SK-N-SH (cell line): ENCODE results near the gene SCOC. TPM values are rescaled to one million over a fixed set of nuclear protein-coding genes. Genes with fewer than 3 reads are reported as not detected.
"Not testable (repeated sequence)": the region's sequence is repeated elsewhere in the genome, so short reads cannot be mapped to it uniquely, and the experiment has no call there.

Source experiments
- CTCF ChIA-PET: fragments of 300-600, 350-600 bp; formaldehyde crosslinking; extraction: SDS; loops from one replicate; lab custom pipeline; 2021; lab: Yijun Ruan, JAX
- POLR2A ChIA-PET: fragments of 350-600 bp; sonication (Branson Sonifier 250); formaldehyde crosslinking; extraction: SDS; loops from one replicate; lab custom pipeline; 2020; ENCODE audit warnings: antibody characterized with exemption, inconsistent platforms; lab: Yijun Ruan, JAX
- DNase-seq: peaks from one replicate; pipeline ENCODE4 v3.0.0; 2012
- H2AFZ ChIP-seq: fragments of 200-600 bp; sonication (generic); 2 replicates; pipeline ENCODE4 v1.8.1; 2016; ENCODE audit warnings: antibody characterized with exemption, mild to moderate bottlenecking, low read depth
- H3F3A ChIP-seq: fragments of 200-600 bp; sonication (generic); replicated peaks from 2 replicates; pipeline ENCODE3; 2016; ENCODE audit warnings: antibody characterized with exemption, mild to moderate bottlenecking; ENCODE audit not compliant: insufficient read depth
- H3K27ac ChIP-seq, 2 experiments: fragments of 200-500 bp in 1 of 2; fragments of 200-600 bp in 1 of 2; sonication (Bioruptor generic) in 1 of 2; sonication (generic), shearing (Covaris generic) in 1 of 2; 2 replicates each; pipeline versions ENCODE4 v1.5.1 to v1.6.1; 2014 to 2016; ENCODE audit warnings: low read depth in 2 of 2, inconsistent platforms in 1 of 2, low read length in 1 of 2, mild to moderate bottlenecking in 1 of 2, mixed read lengths in 1 of 2
- H3K27me3 ChIP-seq: fragments of 200-600 bp; sonication (generic), shearing (Covaris generic); 2 replicates; pipeline ENCODE4 v1.6.1; 2016; ENCODE audit warnings: mixed run types; ENCODE audit not compliant: insufficient read depth
- H3K36me3 ChIP-seq, 2 experiments: fragments of 200-500 bp in 1 of 2; fragments of 200-600 bp in 1 of 2; sonication (Bioruptor generic) in 1 of 2; sonication (generic) in 1 of 2; replicated peaks in 1 of 2; 2 replicates each; pipeline versions ENCODE3 to v1.5.1; 2014 to 2016; ENCODE audit warnings: low read length in 1 of 2, mild to moderate bottlenecking in 1 of 2; ENCODE audit not compliant: insufficient read depth in 2 of 2, control insufficient read depth in 1 of 2
- H3K4me1 ChIP-seq, 2 experiments: fragments of 200-500 bp in 1 of 2; fragments of 200-600 bp in 1 of 2; sonication (Bioruptor generic) in 1 of 2; sonication (generic), shearing (Covaris generic) in 1 of 2; 2 replicates each; pipeline versions ENCODE4 v1.5.1 to v1.6.1; 2014 to 2016; ENCODE audit warnings: low read depth in 1 of 2, low read length in 1 of 2, mixed run types in 1 of 2; ENCODE audit not compliant: insufficient read depth in 2 of 2, control insufficient read depth in 1 of 2
- H3K4me2 ChIP-seq: fragments of 200-600 bp; sonication (generic), shearing (Covaris generic); 2 replicates; pipeline ENCODE4 v1.6.1; 2017; ENCODE audit warnings: mixed run types
- H3K4me3 ChIP-seq, 2 experiments: fragments of 200-500 bp in 1 of 2; fragments of 200-600 bp in 1 of 2; sonication (Bioruptor generic) in 1 of 2; sonication (generic), shearing (Covaris generic) in 1 of 2; 2 replicates each; pipeline versions ENCODE4 v1.5.1 to v1.8.1; 2014 to 2016; ENCODE audit warnings: low read depth in 2 of 2, inconsistent platforms in 1 of 2, low read length in 1 of 2, mild to moderate bottlenecking in 1 of 2, mixed read lengths in 1 of 2, moderate library complexity in 1 of 2
- H3K79me2 ChIP-seq: fragments of 200-600 bp; sonication (generic); 2 replicates; pipeline ENCODE4 v1.8.1; 2017; ENCODE audit warnings: mild to moderate bottlenecking; ENCODE audit not compliant: insufficient read depth
- H3K9ac ChIP-seq: fragments of 200-600 bp; sonication (generic); 2 replicates; pipeline ENCODE4 v1.6.1; 2017; ENCODE audit warnings: mixed run types
- H3K9me2 ChIP-seq: fragments of 200-600 bp; sonication (generic); 2 replicates; pipeline ENCODE4 v1.6.1; 2017; ENCODE audit warnings: mixed run types
- H3K9me3 ChIP-seq: fragments of 200-600 bp; sonication (generic); 2 replicates; pipeline ENCODE4 v1.6.1; 2017; ENCODE audit warnings: mixed run types, mild to moderate bottlenecking, moderate library complexity
- H4K20me1 ChIP-seq: fragments of 200-600 bp; sonication (generic); 2 replicates; pipeline ENCODE4 v1.6.1; 2017; ENCODE audit warnings: mild to moderate bottlenecking, mixed run types; ENCODE audit not compliant: insufficient read depth
- GATA2 ChIP-seq: sonication (generic); formaldehyde crosslinking; IDR thresholded peaks from 2 replicates; pipeline ENCODE4 v1.5.0; 2020; ENCODE audit warnings: mild to moderate bottlenecking, missing genetic modification reagents
- MXI1 ChIP-seq: IDR thresholded peaks from 2 replicates; pipeline ENCODE4 v1.6.1; 2012; ENCODE audit warnings: mild to moderate bottlenecking, low read depth, low read length, improper control_type of control experiment
- NRF1 ChIP-seq: IDR thresholded peaks from 2 replicates; pipeline ENCODE4 v1.6.1; 2012; ENCODE audit warnings: low read depth, mild to moderate bottlenecking, low read length
- RXRA ChIP-seq: IDR thresholded peaks from 2 replicates; pipeline ENCODE4 v1.4.0; 2012; ENCODE audit warnings: low read depth, mild to moderate bottlenecking, borderline replicate concordance
- SIN3A ChIP-seq: IDR thresholded peaks from 2 replicates; pipeline ENCODE4 v1.6.1; 2012; ENCODE audit warnings: low read depth, mild to moderate bottlenecking, low read length, moderate library complexity, borderline replicate concordance
- TCF12 ChIP-seq: IDR thresholded peaks from 2 replicates; pipeline ENCODE4 v1.4.0; 2012
- YY1 ChIP-seq: IDR thresholded peaks from 2 replicates; pipeline ENCODE4 v1.4.0; 2012; ENCODE audit warnings: low read depth, mild to moderate bottlenecking
- WGBS: methylation state at CpG from one replicate; pipeline ENCODE4 v1.1.6; 2017; ENCODE audit warnings: low lambda C conversion rate; 5-methylcytosine and 5-hydroxymethylcytosine counted together
- polyA plus RNA-seq, 3 experiments: library from polyadenylated mRNA; depleted of rRNA; stranded (reverse); fragments of >200 nt; gene quantifications; 2 replicates each; pipeline ENCODE4 v1.2.3, GENCODE V29; 2012
- TF ChIP-seq, protein P1 (sequence below): IDR thresholded peaks from 2 replicates; pipeline ENCODE4 v1.4.0; 2012; ENCODE audit warnings: low read depth, borderline replicate concordance
- TF ChIP-seq, protein P2 (sequence below): IDR thresholded peaks from 2 replicates; pipeline ENCODE4 v1.6.1; 2012; ENCODE audit warnings: mild to moderate bottlenecking, low read depth, low read length, moderate library complexity
- TF ChIP-seq, protein P3 (sequence below): IDR thresholded peaks from 2 replicates; pipeline ENCODE4 v1.4.0; 2012; ENCODE audit warnings: low read depth

SCOC gene
- polyA plus RNA-seq, 1 of the 3 experiments (the other 2 are of a cell fraction): 16.0 TPM

- POLR2A ChIA-PET: no interaction called here
- H3K27ac ChIP-seq: no peak overlapping the region
- no peak overlapping the region for H3K9ac ChIP-seq
- no peak overlapping the region for H2AFZ ChIP-seq
- CTCF ChIA-PET: interaction anchor here (1.5 kb wide), 1 partner anchor 23 kb away, joined by 4 read pairs; no protein-coding TSS in a partner anchor
- no peak for TF ChIP-seq TCF12
- no peak for TF ChIP-seq YY1
- TF ChIP-seq SIN3A: no peak
- TF ChIP-seq, protein P1, sequence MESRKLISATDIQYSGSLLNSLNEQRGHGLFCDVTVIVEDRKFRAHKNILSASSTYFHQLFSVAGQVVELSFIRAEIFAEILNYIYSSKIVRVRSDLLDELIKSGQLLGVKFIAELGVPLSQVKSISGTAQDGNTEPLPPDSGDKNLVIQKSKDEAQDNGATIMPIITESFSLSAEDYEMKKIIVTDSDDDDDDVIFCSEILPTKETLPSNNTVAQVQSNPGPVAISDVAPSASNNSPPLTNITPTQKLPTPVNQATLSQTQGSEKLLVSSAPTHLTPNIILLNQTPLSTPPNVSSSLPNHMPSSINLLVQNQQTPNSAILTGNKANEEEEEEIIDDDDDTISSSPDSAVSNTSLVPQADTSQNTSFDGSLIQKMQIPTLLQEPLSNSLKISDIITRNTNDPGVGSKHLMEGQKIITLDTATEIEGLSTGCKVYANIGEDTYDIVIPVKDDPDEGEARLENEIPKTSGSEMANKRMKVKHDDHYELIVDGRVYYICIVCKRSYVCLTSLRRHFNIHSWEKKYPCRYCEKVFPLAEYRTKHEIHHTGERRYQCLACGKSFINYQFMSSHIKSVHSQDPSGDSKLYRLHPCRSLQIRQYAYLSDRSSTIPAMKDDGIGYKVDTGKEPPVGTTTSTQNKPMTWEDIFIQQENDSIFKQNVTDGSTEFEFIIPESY: no peak
- TF ChIP-seq RXRA: no peak
- TF ChIP-seq, protein P2, sequence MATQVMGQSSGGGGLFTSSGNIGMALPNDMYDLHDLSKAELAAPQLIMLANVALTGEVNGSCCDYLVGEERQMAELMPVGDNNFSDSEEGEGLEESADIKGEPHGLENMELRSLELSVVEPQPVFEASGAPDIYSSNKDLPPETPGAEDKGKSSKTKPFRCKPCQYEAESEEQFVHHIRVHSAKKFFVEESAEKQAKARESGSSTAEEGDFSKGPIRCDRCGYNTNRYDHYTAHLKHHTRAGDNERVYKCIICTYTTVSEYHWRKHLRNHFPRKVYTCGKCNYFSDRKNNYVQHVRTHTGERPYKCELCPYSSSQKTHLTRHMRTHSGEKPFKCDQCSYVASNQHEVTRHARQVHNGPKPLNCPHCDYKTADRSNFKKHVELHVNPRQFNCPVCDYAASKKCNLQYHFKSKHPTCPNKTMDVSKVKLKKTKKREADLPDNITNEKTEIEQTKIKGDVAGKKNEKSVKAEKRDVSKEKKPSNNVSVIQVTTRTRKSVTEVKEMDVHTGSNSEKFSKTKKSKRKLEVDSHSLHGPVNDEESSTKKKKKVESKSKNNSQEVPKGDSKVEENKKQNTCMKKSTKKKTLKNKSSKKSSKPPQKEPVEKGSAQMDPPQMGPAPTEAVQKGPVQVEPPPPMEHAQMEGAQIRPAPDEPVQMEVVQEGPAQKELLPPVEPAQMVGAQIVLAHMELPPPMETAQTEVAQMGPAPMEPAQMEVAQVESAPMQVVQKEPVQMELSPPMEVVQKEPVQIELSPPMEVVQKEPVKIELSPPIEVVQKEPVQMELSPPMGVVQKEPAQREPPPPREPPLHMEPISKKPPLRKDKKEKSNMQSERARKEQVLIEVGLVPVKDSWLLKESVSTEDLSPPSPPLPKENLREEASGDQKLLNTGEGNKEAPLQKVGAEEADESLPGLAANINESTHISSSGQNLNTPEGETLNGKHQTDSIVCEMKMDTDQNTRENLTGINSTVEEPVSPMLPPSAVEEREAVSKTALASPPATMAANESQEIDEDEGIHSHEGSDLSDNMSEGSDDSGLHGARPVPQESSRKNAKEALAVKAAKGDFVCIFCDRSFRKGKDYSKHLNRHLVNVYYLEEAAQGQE: no peak
- TF ChIP-seq NRF1: no peak
- no peaks in the 10 kb centered on the region for H3K9me2 ChIP-seq
- DNase-seq: no peak
- H3K4me2 ChIP-seq: no peak overlapping the region
- no peaks in the 10 kb centered on the region; a peak in 1 of 4 replicates for H3K4me1 ChIP-seq
- H3K36me3 ChIP-seq: no peaks in the 10 kb centered on the region
- no peak overlapping the region for H3K4me3 ChIP-seq
- no peaks in the 10 kb centered on the region for H3F3A ChIP-seq
- H4K20me1 ChIP-seq: no peaks in the 10 kb centered on the region
- no peaks in the 10 kb centered on the region for H3K27me3 ChIP-seq
- H3K9me3 ChIP-seq: no peaks in the 10 kb centered on the region
- no peaks in the 10 kb centered on the region for H3K79me2 ChIP-seq
Measured at GRCh38 chr4:140406292-140406691, 32.8 kb downstream of the SCOC start.

GRCh38 chr4:140408974-140409373 lies 35.5 kb downstream of the SCOC start:
- H2AFZ ChIP-seq: no peak overlapping the region
- CTCF ChIA-PET: interaction anchor here (1.0 kb wide), 1 partner anchor 36 kb away, joined by 5 read pairs; the partner anchor contains the start of gene SCOC
- H4K20me1 ChIP-seq: no peaks in the 10 kb centered on the region
- no peaks in the 10 kb centered on the region; a peak in 1 of 4 replicates for H3K4me1 ChIP-seq
- TF ChIP-seq MXI1 (0 out of 2 replicates have a peak, but pooled peaks have one; percentile 22), GATA2 (CRISPR knock-in tag) (peak; percentile 47; the same call in 1 of the 2 replicates), SIN3A (no peak)
- TF ChIP-seq, protein P3, sequence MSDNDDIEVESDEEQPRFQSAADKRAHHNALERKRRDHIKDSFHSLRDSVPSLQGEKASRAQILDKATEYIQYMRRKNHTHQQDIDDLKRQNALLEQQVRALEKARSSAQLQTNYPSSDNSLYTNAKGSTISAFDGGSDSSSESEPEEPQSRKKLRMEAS: no peak
- TF ChIP-seq, all 33 proteins: peak for 2
- POLR2A ChIA-PET: no interaction called here
- H3K27me3 ChIP-seq: no peaks in the 10 kb centered on the region
- no peak overlapping the region for H3K27ac ChIP-seq
- no peaks in the 10 kb centered on the region for H3K36me3 ChIP-seq
- no peaks in the 10 kb centered on the region for H3F3A ChIP-seq
- no peaks in the 10 kb centered on the region for H3K9me3 ChIP-seq
- H3K9ac ChIP-seq: no peak overlapping the region
- H3K79me2 ChIP-seq: no peaks in the 10 kb centered on the region
- H3K4me3 ChIP-seq: no peak overlapping the region
- H3K4me2 ChIP-seq: no peak overlapping the region
- WGBS: 90% methylated on average over 1 of the region's 1 CpG
- no peaks in the 10 kb centered on the region for H3K9me2 ChIP-seq
- peak; percentile 18 for DNase-seq

DNA sequence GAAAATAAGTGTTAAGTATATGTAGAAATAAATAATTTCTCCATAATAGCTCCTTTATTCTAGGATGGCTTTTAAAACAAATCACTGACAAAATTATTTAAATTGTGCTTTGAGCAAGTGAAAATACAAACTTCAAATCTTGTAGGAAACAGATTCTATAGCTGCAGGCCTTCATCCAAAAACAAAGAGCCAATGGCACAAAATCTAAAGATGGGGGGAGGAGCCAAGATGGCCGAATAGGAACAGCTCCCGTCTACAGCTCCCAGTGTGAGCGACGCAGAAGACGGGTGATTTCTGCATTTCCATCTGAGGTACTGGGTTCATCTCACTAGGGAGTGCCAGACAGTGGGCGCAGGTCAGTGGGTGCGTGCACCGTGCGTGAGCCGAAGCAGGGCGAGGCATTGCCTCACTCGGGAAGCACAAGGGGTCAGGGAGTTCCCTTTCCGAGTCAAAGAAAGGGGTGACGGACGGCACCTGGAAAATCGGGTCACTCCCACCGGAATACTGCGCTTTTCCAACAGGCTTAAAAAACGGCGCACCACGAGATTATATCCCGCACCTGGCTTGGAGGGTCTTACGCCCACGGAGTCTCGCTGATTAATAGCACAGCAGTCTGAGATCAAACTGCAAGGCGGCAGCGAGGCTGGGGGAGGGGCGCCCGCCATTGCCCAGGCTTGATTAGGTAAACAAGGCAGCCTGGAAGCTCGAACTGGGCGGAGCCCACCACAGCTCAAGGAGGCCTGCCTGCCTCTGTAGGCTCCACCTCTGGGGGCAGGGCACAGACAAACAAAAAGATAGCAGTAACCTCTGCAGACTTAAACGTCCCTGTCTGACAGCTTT lies 39.9 kb downstream of the SCOC start:
- H3K4me1 ChIP-seq, H3K4me2 ChIP-seq, H3K27me3 ChIP-seq, H3K27ac ChIP-seq, H4K20me1 ChIP-seq, H3F3A ChIP-seq, H2AFZ ChIP-seq, H3K36me3 ChIP-seq, H3K9me2 ChIP-seq, H3K9ac ChIP-seq, POLR2A ChIA-PET, H3K79me2 ChIP-seq, H3K4me3 ChIP-seq, DNase-seq, H3K9me3 ChIP-seq: not testable (repeated sequence)
- CTCF ChIA-PET: interaction anchor here (0.8 to 3.7 kb wide), 3 partner anchors 14 to 53 kb away, joined by 4 to 18 read pairs (median 4); partner anchors contain the start of gene CLGN
- 89% methylated on average over 21 of the region's 32 CpGs for WGBS
